ENCODE data around the gene PKDREJ.

- TF ChIP-seq CTCF (IDR thresholded peaks at IDR 0.05) (no peak), ZFX (IDR thresholded peaks at IDR 0.05; ENCODE audit: borderline replicate concordance) (no peak)
Observed at GRCh38 chr22:46225631-46226030, 37.5 kb downstream of the PKDREJ start.

Data from 22Rv1 (cell line).